Smooth muscle cell (in vitro differentiated cells): ENCODE results near the gene ARL14EP. TPM values are rescaled to one million over a fixed set of nuclear protein-coding genes. Genes with fewer than 3 reads are reported as not detected.

Source experiments
- DNase-seq: peaks from one replicate; lab custom pipeline; 2025; ENCODE audit not compliant: unreplicated experiment; lab: John Stamatoyannopoulos, UW
- H2AFZ ChIP-seq: fragments of 200-600 bp; sonication (generic); 2 replicates; pipeline ENCODE4 v1.6.0; 2016; ENCODE audit warnings: antibody characterized with exemption, low read depth, mild to moderate bottlenecking
- H3F3A ChIP-seq: fragments of 200-600 bp; sonication (generic); 2 replicates; pipeline ENCODE4 v1.6.0; 2017; ENCODE audit warnings: antibody characterized with exemption, low read depth
- H3K27ac ChIP-seq: fragments of 200-600 bp; sonication (generic); 2 replicates; pipeline ENCODE4 v1.5.1; 2016; ENCODE audit warnings: low read depth, mild to moderate bottlenecking
- H3K27me3 ChIP-seq: fragments of 200-600 bp; sonication (generic); 2 replicates; pipeline ENCODE4 v1.6.1; 2016; ENCODE audit warnings: low read depth, mild to moderate bottlenecking
- H3K36me3 ChIP-seq: fragments of 200-600 bp; sonication (generic); 2 replicates; pipeline ENCODE4 v1.5.1; 2016; ENCODE audit warnings: low read depth
- H3K4me1 ChIP-seq: fragments of 200-600 bp; sonication (generic); 2 replicates; pipeline ENCODE4 v1.5.1; 2016; ENCODE audit warnings: low read depth
- H3K4me2 ChIP-seq: fragments of 200-600 bp; sonication (generic); 2 replicates; pipeline ENCODE4 v1.6.0; 2016; ENCODE audit warnings: mild to moderate bottlenecking
- H3K4me3 ChIP-seq: fragments of 200-600 bp; sonication (generic); 2 replicates; pipeline ENCODE4 v1.5.1; 2016; ENCODE audit warnings: mild to moderate bottlenecking
- H3K79me2 ChIP-seq: fragments of 200-600 bp; sonication (generic); 2 replicates; pipeline ENCODE4 v1.6.0; 2016; ENCODE audit warnings: low read depth, mild to moderate bottlenecking
- H3K9ac ChIP-seq: fragments of 200-600 bp; sonication (generic); 2 replicates; pipeline ENCODE4 v1.6.0; 2016; ENCODE audit warnings: low read depth
- H3K9me3 ChIP-seq: fragments of 200-600 bp; sonication (generic); replicated peaks from 2 replicates; pipeline ENCODE4 v1.5.1; 2016; ENCODE audit warnings: low read depth
- H4K20me1 ChIP-seq: fragments of 200-600 bp; sonication (generic); 2 replicates; pipeline ENCODE4 v1.6.0; 2016; ENCODE audit warnings: low read depth
- WGBS: methylation state at CpG from one replicate; pipeline ENCODE4 v1.1.7; 2016; ENCODE audit warnings: low lambda C conversion rate; 5-methylcytosine and 5-hydroxymethylcytosine counted together
- polyA plus RNA-seq: library from polyadenylated mRNA; unstranded; fragments of >200 nt; fragmentation: Nextera tagmentation; extraction: Ambion mirVana; gene quantifications from 2 replicates; pipeline ENCODE4 v1.2.1, GENCODE V29; 2016
- total RNA-seq: library from RNA; depleted of rRNA; stranded (reverse); fragments of >200 nt; gene quantifications from 2 replicates; pipeline ENCODE4 v1.2.3, GENCODE V29; 2014
- TF ChIP-seq, protein P1 (sequence below): fragments of 200-600 bp; sonication (generic); IDR thresholded peaks from 2 replicates; pipeline ENCODE4 v1.5.1; 2017; ENCODE audit warnings: borderline replicate concordance, mild to moderate bottlenecking, antibody characterized with exemption; ENCODE audit not compliant: insufficient read depth, poor library complexity, severe bottlenecking

The ARL14EP gene
- total RNA-seq: 19.7 and 32.0 TPM in 2 replicates
- 20.7 and 23.4 TPM in 2 replicates for polyA plus RNA-seq

DNA sequence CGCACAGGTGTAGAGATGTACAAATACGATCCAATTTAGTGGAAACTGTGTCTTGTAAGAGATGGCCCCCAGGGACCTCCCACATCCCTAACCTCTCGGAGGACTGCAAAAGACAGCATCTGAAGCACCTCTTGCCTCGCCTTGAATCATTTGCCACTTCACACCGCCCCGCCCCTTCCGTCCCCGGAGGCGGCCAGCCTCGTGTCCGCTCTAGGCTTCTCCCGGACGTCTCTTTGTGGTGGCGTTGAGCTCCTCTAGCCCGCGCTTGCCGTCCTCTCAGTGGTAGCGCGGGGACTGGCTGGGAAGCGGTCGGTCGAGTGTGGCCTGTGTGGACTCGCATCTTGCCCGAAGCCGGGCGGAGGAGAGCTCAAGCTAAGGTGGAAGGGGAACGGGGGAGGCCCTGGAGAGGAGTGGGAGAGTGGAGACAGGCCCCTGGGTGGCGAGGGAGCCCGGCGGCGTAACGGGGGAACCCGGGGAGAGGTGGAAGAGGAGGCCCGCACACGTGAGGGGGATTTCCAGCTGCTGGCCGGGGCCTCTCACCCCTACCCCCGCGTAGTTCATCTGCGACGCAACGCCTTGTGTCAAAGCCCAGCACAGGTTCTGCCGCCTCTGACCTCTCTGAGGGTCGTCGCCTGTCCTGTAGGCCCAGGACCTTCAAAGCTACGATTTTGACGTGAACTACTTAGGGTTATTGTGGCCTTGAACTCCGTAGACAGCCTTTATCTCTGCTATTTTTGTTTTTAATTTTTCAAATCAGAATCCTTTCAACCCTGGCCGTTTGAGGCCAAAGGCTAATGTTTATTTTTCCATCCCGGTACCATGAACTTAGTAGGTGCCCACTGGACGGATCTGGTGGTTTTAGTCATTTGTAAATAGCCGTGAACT is at the start of gene ARL14EP:
ARL14EP (plus strand) TSS at position 279 of the 885 bp plus-strand sequence. CDS start 7,845 bp downstream, outside the sequence.
- peak; percentile 73 for DNase-seq
- no peaks in the 10 kb centered on the region for H3K36me3 ChIP-seq
- H2AFZ ChIP-seq: peak within 1 kb of the TSS; percentile 94
- peaks cover 1% of the 10 kb centered on the region for H4K20me1 ChIP-seq
- peak within 1 kb of the TSS; percentile 85 for H3K9ac ChIP-seq
- H3K4me1 ChIP-seq: peaks cover 19% of the 10 kb centered on the region
- peak within 1 kb of the TSS; percentile 72 for H3K27ac ChIP-seq
- TF ChIP-seq, protein P1, sequence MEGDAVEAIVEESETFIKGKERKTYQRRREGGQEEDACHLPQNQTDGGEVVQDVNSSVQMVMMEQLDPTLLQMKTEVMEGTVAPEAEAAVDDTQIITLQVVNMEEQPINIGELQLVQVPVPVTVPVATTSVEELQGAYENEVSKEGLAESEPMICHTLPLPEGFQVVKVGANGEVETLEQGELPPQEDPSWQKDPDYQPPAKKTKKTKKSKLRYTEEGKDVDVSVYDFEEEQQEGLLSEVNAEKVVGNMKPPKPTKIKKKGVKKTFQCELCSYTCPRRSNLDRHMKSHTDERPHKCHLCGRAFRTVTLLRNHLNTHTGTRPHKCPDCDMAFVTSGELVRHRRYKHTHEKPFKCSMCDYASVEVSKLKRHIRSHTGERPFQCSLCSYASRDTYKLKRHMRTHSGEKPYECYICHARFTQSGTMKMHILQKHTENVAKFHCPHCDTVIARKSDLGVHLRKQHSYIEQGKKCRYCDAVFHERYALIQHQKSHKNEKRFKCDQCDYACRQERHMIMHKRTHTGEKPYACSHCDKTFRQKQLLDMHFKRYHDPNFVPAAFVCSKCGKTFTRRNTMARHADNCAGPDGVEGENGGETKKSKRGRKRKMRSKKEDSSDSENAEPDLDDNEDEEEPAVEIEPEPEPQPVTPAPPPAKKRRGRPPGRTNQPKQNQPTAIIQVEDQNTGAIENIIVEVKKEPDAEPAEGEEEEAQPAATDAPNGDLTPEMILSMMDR: no peak
- H3K9me3 ChIP-seq: no peaks in the 10 kb centered on the region
- WGBS: 2% methylated on average over 42 of the region's 51 CpGs
- peak within 1 kb of the TSS; percentile 78 for H3K4me3 ChIP-seq
- H3K27me3 ChIP-seq: peaks cover 24% of the 10 kb centered on the region
- no peaks in the 10 kb centered on the region for H3F3A ChIP-seq
- peak within 1 kb of the TSS; percentile 96 for H3K4me2 ChIP-seq
- H3K79me2 ChIP-seq: peaks cover 50% of the 10 kb centered on the region

DNA sequence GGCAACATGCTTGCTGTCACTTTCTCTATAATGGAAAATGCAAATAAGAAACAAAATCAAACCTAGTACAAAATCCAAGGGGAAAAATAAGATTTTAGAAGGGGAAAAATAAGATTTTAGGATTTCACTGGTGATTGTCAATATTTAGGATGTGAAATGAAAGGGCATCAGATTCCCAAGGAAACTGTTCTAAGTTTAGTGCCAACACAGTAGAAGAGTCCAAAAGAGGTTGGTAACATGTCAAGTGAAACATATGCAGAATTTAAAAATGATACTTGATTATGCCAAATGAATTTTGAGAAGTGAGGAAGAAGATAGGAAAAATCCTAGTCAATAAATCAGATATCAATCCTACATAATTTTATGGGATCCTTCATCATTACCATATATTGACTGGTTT is 45.7 kb upstream of the ARL14EP start:
- Histone ChIP-seq H3K27ac (no peak overlapping the region), H3K9ac (no peak overlapping the region), H4K20me1 (no peaks in the 10 kb centered on the region), H3K36me3 (no peaks in the 10 kb centered on the region), H3K4me2 (no peak overlapping the region), H3F3A (no peaks in the 10 kb centered on the region), H3K9me3 (no peaks in the 10 kb centered on the region), H3K4me3 (no peak overlapping the region), H3K79me2 (no peaks in the 10 kb centered on the region), H2AFZ (no peak overlapping the region), H3K27me3 (peaks cover 6% of the 10 kb centered on the region), H3K4me1 (no peaks in the 10 kb centered on the region)
- TF ChIP-seq, protein P1: no peak
- DNase-seq: no peak

DNA sequence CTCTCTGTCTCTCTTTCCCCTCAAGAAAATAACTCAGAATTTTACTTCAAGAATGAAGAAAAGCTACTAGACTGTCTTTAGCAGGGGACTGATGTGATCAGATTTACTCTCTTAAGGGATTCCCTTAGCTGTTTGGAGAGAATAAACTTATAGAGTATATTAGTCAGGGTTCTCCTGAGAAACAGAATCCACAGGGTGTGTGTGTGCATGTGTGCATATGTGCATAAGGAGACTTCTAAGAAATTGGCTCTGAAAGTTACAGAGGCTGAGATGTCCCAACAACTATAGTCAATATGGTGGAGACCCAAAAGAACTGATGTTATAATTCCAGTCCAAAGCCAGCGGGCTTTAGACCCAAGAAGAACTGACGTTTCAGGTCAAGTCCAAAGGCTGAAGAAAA is 43.1 kb upstream of the ARL14EP start:
- WGBS: 74% methylated on average over 2 of the region's 2 CpGs
- no peak overlapping the region for H2AFZ ChIP-seq
- no peaks in the 10 kb centered on the region for H3F3A ChIP-seq
- H3K27me3 ChIP-seq: peaks cover 6% of the 10 kb centered on the region
- no peak overlapping the region for H3K4me2 ChIP-seq
- TF ChIP-seq, protein P1: no peak
- H3K79me2 ChIP-seq: no peaks in the 10 kb centered on the region
- no peak overlapping the region for H3K4me3 ChIP-seq
- H3K9ac ChIP-seq: no peak overlapping the region
- no peaks in the 10 kb centered on the region for H3K9me3 ChIP-seq
- H3K36me3 ChIP-seq: no peaks in the 10 kb centered on the region
- H4K20me1 ChIP-seq: no peaks in the 10 kb centered on the region
- DNase-seq: no peak
- no peak overlapping the region for H3K27ac ChIP-seq
- no peaks in the 10 kb centered on the region for H3K4me1 ChIP-seq
